Ascending aorta (tissue), 2 donors: ENCODE measurements around the gene ELMO1. TPM values are rescaled to one million over a fixed set of nuclear protein-coding genes. Genes with fewer than 3 reads are reported as not detected.

Experiments used
- DNase-seq, 2 donors: peaks; one replicate each; pipeline ENCODE4 v3.0.0-alpha.2; 2019; ENCODE audit warnings: low spot score in 2 of 2
- H3K27ac ChIP-seq, 2 donors: fragments of 200-600 bp; sonication (generic); one replicate each; pipeline ENCODE4 v1.5.1; 2016 to 2017; ENCODE audit warnings: mild to moderate bottlenecking in 1 of 2
- H3K27me3 ChIP-seq: fragments of 200-600 bp; sonication (generic); one replicate; pipeline ENCODE4 v1.5.1; 2017
- H3K36me3 ChIP-seq, 2 donors: fragments of 200-600 bp; sonication (generic); one replicate each; pipeline ENCODE4 v1.5.1; 2016
- H3K4me1 ChIP-seq, 2 donors: fragments of 200-600 bp; sonication (generic); one replicate each; pipeline ENCODE4 v1.5.1; 2016 to 2017; ENCODE audit warnings: mild to moderate bottlenecking in 1 of 2
- H3K4me3 ChIP-seq, 2 donors: fragments of 200-600 bp; sonication (generic); one replicate each; pipeline ENCODE4 v1.5.1; 2016 to 2017; ENCODE audit warnings: mild to moderate bottlenecking in 1 of 2
- H3K9me3 ChIP-seq, 2 donors: fragments of 200-600 bp; sonication (generic); one replicate each; pipeline ENCODE4 v1.5.1; 2016
- CTCF ChIP-seq, 3 experiments: fragments of 200-600 bp in 2 of 3; fragments of 450-650 bp in 1 of 3; sonication (generic) in 2 of 3; IDR thresholded peaks; one replicate each; pipeline ENCODE4 v1.5.1; 2016 to 2019; ENCODE audit warnings: antibody characterized with exemption in 3 of 3, mild to moderate bottlenecking in 1 of 3, moderate library complexity in 1 of 3
- intact Hi-C: fragments of 100-400 bp; cut with DNase I; formaldehyde crosslinking; loops from one replicate; pipeline ENCODE4 v1.15.1; 2023
- total RNA-seq: library from RNA; depleted of rRNA; stranded (reverse); fragments of >200 nt; gene quantifications from one replicate; pipeline ENCODE4 v1.1.0, GENCODE V29; 2016

ELMO1 gene
- total RNA-seq, 1 donor from 2014 or later: 40.8 TPM

- Histone ChIP-seq H3K27me3 (no peaks in the 10 kb centered on the region), H3K9me3 (no peaks in the 10 kb centered on the region), H3K27ac (peak overlapping the region; percentile 66 to 74), H3K4me3 (no peak overlapping the region), H3K4me1 (peaks cover 0 to 23% of the 10 kb centered on the region in 2 donors), H3K36me3 (no peaks in the 10 kb centered on the region)
- no peak for DNase-seq
- intact Hi-C loops: loop anchor here (5.0 to 10.0 kb wide), 2 partner anchors 148 to 626 kb away; no protein-coding TSS in a partner anchor
- TF ChIP-seq CTCF (IDR thresholded peaks at IDR 0.05): no peak
Observed at GRCh38 chr7:37209195-37209594, 239.5 kb downstream of the ELMO1 start.

GRCh38 chr7:37208528-37208927 lies 240.1 kb downstream of the ELMO1 start:
- Histone ChIP-seq H3K27ac (peak overlapping the region; percentile 66 to 74), H3K4me3 (no peak overlapping the region), H3K36me3 (peaks cover 0 to 4% of the 10 kb centered on the region in 2 donors), H3K27me3 (no peaks in the 10 kb centered on the region), H3K4me1 (peaks cover 0 to 23% of the 10 kb centered on the region in 2 donors), H3K9me3 (no peaks in the 10 kb centered on the region)
- peak in 2 of 3 experiments; percentile 26 to 48 for TF ChIP-seq CTCF (IDR thresholded peaks at IDR 0.05)
- intact Hi-C loops: loop anchor here (5.0 to 10.0 kb wide), 2 partner anchors 149 to 626 kb away; no protein-coding TSS in a partner anchor
- DNase-seq: peak in 1 of 2 donors; percentile 84

GRCh38 chr7:37206192-37206591 lies 242.5 kb downstream of the ELMO1 start:
- no peak overlapping the region for H3K27ac ChIP-seq
- intact Hi-C loops: loop anchor here (5.0 to 10.0 kb wide), 2 partner anchors 151 to 629 kb away; no protein-coding TSS in a partner anchor
- no peaks in the 10 kb centered on the region for H3K9me3 ChIP-seq
- H3K4me3 ChIP-seq: no peak overlapping the region
- DNase-seq: no peak
- no peak for TF ChIP-seq CTCF (IDR thresholded peaks at IDR 0.05)
- peaks cover 0 to 5% of the 10 kb centered on the region in 2 donors for H3K36me3 ChIP-seq
- H3K4me1 ChIP-seq: peaks cover 0 to 29% of the 10 kb centered on the region in 2 donors
- H3K27me3 ChIP-seq: no peaks in the 10 kb centered on the region

- no peak overlapping the region for H3K4me3 ChIP-seq
- no peak overlapping the region for H3K27ac ChIP-seq
- no peaks in the 10 kb centered on the region for H3K9me3 ChIP-seq
- intact Hi-C loops: loop anchor here (5.0 to 10.0 kb wide), 2 partner anchors 152 to 629 kb away; no protein-coding TSS in a partner anchor
- H3K36me3 ChIP-seq: peaks cover 0 to 5% of the 10 kb centered on the region in 2 donors
- H3K27me3 ChIP-seq: no peaks in the 10 kb centered on the region
- no peak for DNase-seq
- TF ChIP-seq CTCF (IDR thresholded peaks at IDR 0.05): no peak
- peaks cover 0 to 28% of the 10 kb centered on the region in 2 donors for H3K4me1 ChIP-seq
Observed at GRCh38 chr7:37205451-37205850, 243.2 kb downstream of the ELMO1 start.

GRCh38 chr7:37201876-37202198 lies 246.8 kb downstream of the ELMO1 start:
- Histone ChIP-seq H3K4me1 (peaks cover 0 to 17% of the 10 kb centered on the region in 2 donors), H3K4me3 (no peak overlapping the region), H3K9me3 (no peaks in the 10 kb centered on the region), H3K27ac (peak overlapping the region in 1 of 2 donors; percentile 85), H3K27me3 (no peaks in the 10 kb centered on the region), H3K36me3 (peaks cover 0 to 5% of the 10 kb centered on the region in 2 donors)
- no peak for DNase-seq
- intact Hi-C loops: loop anchor here (1.0 to 10.0 kb wide), 4 partner anchors 170 to 720 kb away; partner anchors contain the start of gene EPDR1
- no peak for TF ChIP-seq CTCF (IDR thresholded peaks at IDR 0.05)
